ENCODE measurements around the gene AUP1. TPM values are rescaled to one million over a fixed set of nuclear protein-coding genes. Genes with fewer than 3 reads are reported as not detected.

AUP1 gene
- total and polyA plus RNA-seq, 2 experiments from 2014 or later: 98.7 to 105 TPM

DNA sequence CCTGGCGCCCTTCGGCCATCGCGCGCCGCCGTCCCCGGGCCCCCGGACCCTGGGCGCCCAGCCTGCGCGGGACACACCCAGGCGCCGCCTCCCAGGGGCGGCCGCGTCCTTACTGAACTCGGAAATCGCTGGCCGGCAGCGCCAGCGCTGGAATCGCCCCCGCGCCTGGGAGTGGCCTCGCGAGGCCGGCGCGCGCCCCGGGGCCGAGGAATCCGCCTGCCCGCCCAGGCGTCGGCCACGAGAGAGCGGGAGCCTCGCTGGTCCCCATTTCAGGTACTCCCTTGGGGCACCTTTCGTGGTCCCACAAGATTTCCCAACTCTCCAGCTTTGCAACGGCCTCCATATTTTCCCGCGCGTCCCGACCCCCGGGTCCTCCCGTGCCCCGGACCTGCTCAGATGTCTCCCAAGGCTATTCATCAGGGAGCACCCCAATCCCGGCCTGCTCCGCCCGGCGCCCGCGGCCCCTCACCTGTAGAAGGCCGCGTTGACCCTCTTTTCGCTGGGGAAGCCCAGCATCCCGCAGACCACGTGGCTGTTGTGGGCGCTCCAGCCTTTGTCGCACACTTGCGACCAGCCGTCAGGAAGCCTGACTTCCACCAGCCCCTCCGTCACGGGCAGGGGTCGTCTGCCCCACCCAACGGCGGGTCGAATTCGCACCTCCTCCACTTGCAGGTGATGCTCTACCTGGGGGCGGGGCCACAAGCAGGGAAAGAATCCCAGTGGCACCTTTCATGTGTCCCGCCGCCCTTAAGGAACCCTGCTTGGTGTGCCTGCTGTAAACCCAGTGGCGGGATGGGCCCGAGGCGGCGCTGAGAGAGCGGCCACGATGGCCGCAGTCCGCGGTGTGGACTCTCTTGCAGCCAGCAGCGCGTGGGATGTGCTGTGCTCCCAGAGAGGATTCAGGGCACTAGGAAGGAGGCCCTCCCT, 19.7 kb upstream of the AUP1 start (continued):
- TF ChIP-seq, protein P1, sequence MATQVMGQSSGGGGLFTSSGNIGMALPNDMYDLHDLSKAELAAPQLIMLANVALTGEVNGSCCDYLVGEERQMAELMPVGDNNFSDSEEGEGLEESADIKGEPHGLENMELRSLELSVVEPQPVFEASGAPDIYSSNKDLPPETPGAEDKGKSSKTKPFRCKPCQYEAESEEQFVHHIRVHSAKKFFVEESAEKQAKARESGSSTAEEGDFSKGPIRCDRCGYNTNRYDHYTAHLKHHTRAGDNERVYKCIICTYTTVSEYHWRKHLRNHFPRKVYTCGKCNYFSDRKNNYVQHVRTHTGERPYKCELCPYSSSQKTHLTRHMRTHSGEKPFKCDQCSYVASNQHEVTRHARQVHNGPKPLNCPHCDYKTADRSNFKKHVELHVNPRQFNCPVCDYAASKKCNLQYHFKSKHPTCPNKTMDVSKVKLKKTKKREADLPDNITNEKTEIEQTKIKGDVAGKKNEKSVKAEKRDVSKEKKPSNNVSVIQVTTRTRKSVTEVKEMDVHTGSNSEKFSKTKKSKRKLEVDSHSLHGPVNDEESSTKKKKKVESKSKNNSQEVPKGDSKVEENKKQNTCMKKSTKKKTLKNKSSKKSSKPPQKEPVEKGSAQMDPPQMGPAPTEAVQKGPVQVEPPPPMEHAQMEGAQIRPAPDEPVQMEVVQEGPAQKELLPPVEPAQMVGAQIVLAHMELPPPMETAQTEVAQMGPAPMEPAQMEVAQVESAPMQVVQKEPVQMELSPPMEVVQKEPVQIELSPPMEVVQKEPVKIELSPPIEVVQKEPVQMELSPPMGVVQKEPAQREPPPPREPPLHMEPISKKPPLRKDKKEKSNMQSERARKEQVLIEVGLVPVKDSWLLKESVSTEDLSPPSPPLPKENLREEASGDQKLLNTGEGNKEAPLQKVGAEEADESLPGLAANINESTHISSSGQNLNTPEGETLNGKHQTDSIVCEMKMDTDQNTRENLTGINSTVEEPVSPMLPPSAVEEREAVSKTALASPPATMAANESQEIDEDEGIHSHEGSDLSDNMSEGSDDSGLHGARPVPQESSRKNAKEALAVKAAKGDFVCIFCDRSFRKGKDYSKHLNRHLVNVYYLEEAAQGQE (IDR thresholded peaks at IDR 0.05; ENCODE audit: unreplicated experiment): no peak
- TF ChIP-seq EZH2 (IDR thresholded peaks at IDR 0.05; ENCODE audit: low read depth, unreplicated experiment): peak; percentile 2
- peak; percentile 66; the same call in 1 of the 2 replicates for TF ChIP-seq POLR2AphosphoS5 (IDR thresholded peaks at IDR 0.05; ENCODE audit: low read depth)
- TF ChIP-seq ZNF114 (CRISPR knock-in tag; IDR thresholded peaks at IDR 0.05): no peak
- TF ChIP-seq EZH2phosphoT487 (IDR thresholded peaks at IDR 0.05; ENCODE audit: unreplicated experiment): no peak
- TF ChIP-seq, protein P2, sequence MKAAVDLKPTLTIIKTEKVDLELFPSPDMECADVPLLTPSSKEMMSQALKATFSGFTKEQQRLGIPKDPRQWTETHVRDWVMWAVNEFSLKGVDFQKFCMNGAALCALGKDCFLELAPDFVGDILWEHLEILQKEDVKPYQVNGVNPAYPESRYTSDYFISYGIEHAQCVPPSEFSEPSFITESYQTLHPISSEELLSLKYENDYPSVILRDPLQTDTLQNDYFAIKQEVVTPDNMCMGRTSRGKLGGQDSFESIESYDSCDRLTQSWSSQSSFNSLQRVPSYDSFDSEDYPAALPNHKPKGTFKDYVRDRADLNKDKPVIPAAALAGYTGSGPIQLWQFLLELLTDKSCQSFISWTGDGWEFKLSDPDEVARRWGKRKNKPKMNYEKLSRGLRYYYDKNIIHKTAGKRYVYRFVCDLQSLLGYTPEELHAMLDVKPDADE (IDR thresholded peaks at IDR 0.05): no peak

DNA sequence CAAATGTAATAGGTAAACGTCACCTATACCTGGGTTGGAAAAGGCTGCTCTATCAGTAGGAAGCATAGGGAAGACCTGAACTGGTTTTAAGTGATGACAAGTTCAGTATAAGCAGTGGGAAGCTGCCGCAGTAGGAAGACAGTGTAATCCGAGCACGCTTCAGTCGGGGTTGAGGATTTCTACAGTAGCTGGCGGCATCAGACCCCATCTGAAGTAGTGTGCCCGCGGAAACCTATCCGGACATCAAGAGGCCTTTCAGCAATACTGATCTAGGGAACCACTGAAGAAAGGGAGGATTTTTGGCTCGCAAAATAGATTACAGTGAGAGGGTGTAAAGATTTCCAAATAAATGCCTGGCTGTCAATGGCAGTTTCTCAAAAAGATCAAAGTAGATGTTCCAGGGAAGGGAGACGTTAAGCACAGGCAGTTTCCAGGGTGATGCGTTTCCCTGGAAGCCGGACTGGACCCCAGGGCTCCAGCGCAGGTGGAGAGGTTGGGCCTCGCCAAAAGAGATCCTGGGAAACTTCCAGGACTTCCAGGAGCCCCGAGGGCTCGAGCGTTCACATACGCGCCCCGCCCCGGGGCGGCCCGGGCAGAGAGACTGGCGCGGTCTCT, 18.9 kb upstream of the AUP1 start:
- Histone ChIP-seq H3K4me1 (ENCODE audit: insufficient read depth) (peaks cover 22% of the 10 kb centered on the region), H3K79me2 (replicated peaks; ENCODE audit: insufficient read depth) (peaks cover 5% of the 10 kb centered on the region; the same call in 1 of the 2 replicates), H4K20me1 (replicated peaks; ENCODE audit: insufficient read depth) (peaks cover 4% of the 10 kb centered on the region; the same call in 1 of the 2 replicates), H3K36me3 (ENCODE audit: insufficient read depth) (no peaks in the 10 kb centered on the region), H3K27ac (ENCODE audit: low read depth) (no peak overlapping the region), H3K9me2 (ENCODE audit: insufficient read depth) (no peaks in the 10 kb centered on the region), H3K4me2 (peak overlapping the region; percentile 87), H2AFZ (peak overlapping the region; percentile 99), H3K4me3 (peak overlapping the region; percentile 84), H3K27me3 (ENCODE audit: insufficient read depth) (peaks cover 87% of the 10 kb centered on the region), H3F3A (replicated peaks; ENCODE audit: low read depth) (peaks cover 9% of the 10 kb centered on the region)
- Mint-ChIP-seq H3K27me3 (ENCODE audit: insufficient read depth, low read depth, poor library complexity) (peaks cover 54% of the 10 kb centered on the region), H3K36me3 (ENCODE audit: low read depth) (peaks cover 6% of the 10 kb centered on the region; the same call in 1 of the 3 replicates), H3K27ac (peak overlapping the region; percentile 82), H3K4me1 (peaks cover 26% of the 10 kb centered on the region), H3K9me3 (peaks cover 3% of the 10 kb centered on the region; the same call in 1 of the 3 replicates), H3K4me3 (peak overlapping the region; percentile 87)
- ATAC-seq (peak; percentile 18), DNase-seq (ENCODE audit: low spot score) (peak; percentile 51)
- peak; percentile 32 for TF ChIP-seq EZH2 (IDR thresholded peaks at IDR 0.05; ENCODE audit: low read depth, unreplicated experiment)
- no peak for TF ChIP-seq JUNB (IDR thresholded peaks at IDR 0.05; ENCODE audit: unreplicated experiment)
